Hepatocyte (in vitro differentiated cells): Measurements from ENCODE around the gene ANK2. TPM values are rescaled to one million over a fixed set of nuclear protein-coding genes. Genes with fewer than 3 reads are reported as not detected.
"Not testable (repeated sequence)": the region's sequence is repeated elsewhere in the genome, so short reads cannot be mapped to it uniquely, and the experiment has no call there.

Experiments used
- DNase-seq: peaks from one replicate; pipeline ENCODE4 v3.0.0-alpha.2; 2016; ENCODE audit warnings: low spot score
- H2AFZ ChIP-seq: fragments of 200-600 bp; sonication (generic); 2 replicates; pipeline ENCODE4 v1.6.0; 2016; ENCODE audit warnings: antibody characterized with exemption, mild to moderate bottlenecking
- H3K27ac ChIP-seq: fragments of 200-600 bp; sonication (generic); 2 replicates; pipeline ENCODE4 v1.5.1; 2016; ENCODE audit warnings: mild to moderate bottlenecking
- H3K27me3 ChIP-seq: fragments of 200-600 bp; sonication (generic); 2 replicates; pipeline ENCODE4 v1.6.1; 2016
- H3K36me3 ChIP-seq: fragments of 200-600 bp; sonication (generic); replicated peaks from 2 replicates; pipeline ENCODE4 v1.5.1; 2016; ENCODE audit warnings: low read depth; ENCODE audit not compliant: insufficient read depth
- H3K4me1 ChIP-seq: fragments of 200-600 bp; sonication (generic); 2 replicates; pipeline ENCODE4 v1.5.1; 2016; ENCODE audit warnings: mild to moderate bottlenecking, moderate library complexity; ENCODE audit not compliant: insufficient read depth
- H3K4me2 ChIP-seq: fragments of 200-600 bp; sonication (generic); 2 replicates; pipeline ENCODE4 v1.6.0; 2016
- H3K4me3 ChIP-seq: fragments of 200-600 bp; sonication (generic); 2 replicates; pipeline ENCODE4 v1.5.1; 2016; ENCODE audit warnings: mild to moderate bottlenecking
- H3K79me2 ChIP-seq: fragments of 200-600 bp; sonication (generic); 2 replicates; pipeline ENCODE4 v1.6.0; 2017; ENCODE audit warnings: mild to moderate bottlenecking
- H3K9me2 ChIP-seq: fragments of 200-600 bp; sonication (generic); replicated peaks from 2 replicates; pipeline ENCODE4 v1.6.0; 2017; ENCODE audit warnings: mild to moderate bottlenecking; ENCODE audit not compliant: insufficient read depth
- H3K9me3 ChIP-seq: fragments of 200-600 bp; sonication (generic); 2 replicates; pipeline ENCODE4 v1.5.1; 2016; ENCODE audit warnings: low read depth, mild to moderate bottlenecking
- H4K20me1 ChIP-seq: fragments of 200-600 bp; sonication (generic); 2 replicates; pipeline ENCODE4 v1.6.0; 2016; ENCODE audit warnings: mild to moderate bottlenecking; ENCODE audit not compliant: insufficient read depth, poor library complexity, severe bottlenecking
- CTCF ChIP-seq: fragments of 200-600 bp; sonication (generic); IDR thresholded peaks from 2 replicates; pipeline ENCODE4 v1.5.1; 2016; ENCODE audit warnings: antibody characterized with exemption, mild to moderate bottlenecking; ENCODE audit not compliant: poor library complexity
- EZH2 ChIP-seq: fragments of 200-600 bp; sonication (generic); IDR thresholded peaks from 2 replicates; pipeline ENCODE4 v1.6.1; 2016; ENCODE audit warnings: antibody characterized with exemption, mild to moderate bottlenecking, borderline replicate concordance
- EZH2phosphoT487 ChIP-seq: fragments of 200-600 bp; sonication (generic); IDR thresholded peaks from one replicate; pipeline ENCODE4 v1.6.1; 2018; ENCODE audit warnings: antibody characterized with exemption, mild to moderate bottlenecking, low read depth, moderate library complexity; ENCODE audit not compliant: unreplicated experiment, severe bottlenecking
- WGBS: methylation state at CpG from one replicate; pipeline ENCODE4 v1.1.6; 2016; ENCODE audit warnings: low lambda C conversion rate; ENCODE audit errors: missing lambda C conversion rate; 5-methylcytosine and 5-hydroxymethylcytosine counted together
- polyA plus RNA-seq: library from polyadenylated mRNA; unstranded; fragments of >200 nt; fragmentation: Nextera tagmentation; extraction: Ambion mirVana; gene quantifications from 2 replicates; pipeline ENCODE4 v1.2.1, GENCODE V29; 2016
- total RNA-seq: library from RNA; depleted of rRNA; stranded (reverse); fragments of >200 nt; gene quantifications from 2 replicates; pipeline ENCODE4 v1.2.3, GENCODE V29; 2014

The ANK2 gene
- total and polyA plus RNA-seq, 2 experiments from 2014 or later: 3.6 to 17.5 TPM

GRCh38 chr4:113183032-113183605 lies 133.7 kb downstream of the ANK2 start:
- TF ChIP-seq EZH2: no peak
- TF ChIP-seq CTCF: no peak
- no peak for TF ChIP-seq EZH2phosphoT487
- H3K79me2 ChIP-seq: no peaks in the 10 kb centered on the region
- no peaks in the 10 kb centered on the region for H4K20me1 ChIP-seq
- no peaks in the 10 kb centered on the region for H3K9me2 ChIP-seq
- no peak overlapping the region for H3K4me3 ChIP-seq
- no peaks in the 10 kb centered on the region for H3K9me3 ChIP-seq
- 68% methylated on average over 5 of the region's 5 CpGs for WGBS
- H3K4me1 ChIP-seq: peaks cover 8% of the 10 kb centered on the region
- H3K4me2 ChIP-seq: no peak overlapping the region
- no peaks in the 10 kb centered on the region for H3K36me3 ChIP-seq
- no peak for DNase-seq
- H3K27me3 ChIP-seq: no peaks in the 10 kb centered on the region
- no peak overlapping the region for H2AFZ ChIP-seq
- no peak overlapping the region for H3K27ac ChIP-seq

- not testable (repeated sequence) for H3K27me3 ChIP-seq, H2AFZ ChIP-seq, DNase-seq, H4K20me1 ChIP-seq, H3K79me2 ChIP-seq, H3K4me2 ChIP-seq, H3K27ac ChIP-seq, H3K4me3 ChIP-seq, H3K9me3 ChIP-seq, H3K4me1 ChIP-seq, H3K36me3 ChIP-seq, H3K9me2 ChIP-seq
- WGBS: 55% methylated on average over 2 of the region's 4 CpGs
Measured at GRCh38 chr4:113186220-113186619, 136.8 kb downstream of the ANK2 start.

- H3K36me3 ChIP-seq: no peaks in the 10 kb centered on the region
- no peak for TF ChIP-seq CTCF
- TF ChIP-seq EZH2phosphoT487: no peak
- TF ChIP-seq EZH2: no peak
- peak overlapping the region; percentile 6 for H3K27ac ChIP-seq
- H3K27me3 ChIP-seq: no peaks in the 10 kb centered on the region
- H3K9me3 ChIP-seq: no peaks in the 10 kb centered on the region
- no peaks in the 10 kb centered on the region for H3K79me2 ChIP-seq
- H2AFZ ChIP-seq: no peak overlapping the region
- no peak overlapping the region for H3K4me2 ChIP-seq
- no peak for DNase-seq
- H3K9me2 ChIP-seq: no peaks in the 10 kb centered on the region
- H3K4me1 ChIP-seq: peaks cover 8% of the 10 kb centered on the region
- H3K4me3 ChIP-seq: no peak overlapping the region
- no peaks in the 10 kb centered on the region for H4K20me1 ChIP-seq
Measured at GRCh38 chr4:113186913-113187312, 137.5 kb downstream of the ANK2 start.

GRCh38 chr4:113187358-113187757 lies 137.9 kb downstream of the ANK2 start:
- H3K27ac ChIP-seq: peak overlapping the region; percentile 6

More at GRCh38 chr4:113187358-113187757, 137.9 kb downstream of the ANK2 start:
- no peaks in the 10 kb centered on the region for H3K9me2 ChIP-seq
- no peak for DNase-seq
- no peaks in the 10 kb centered on the region for H3K27me3 ChIP-seq
- H3K4me1 ChIP-seq: peaks cover 8% of the 10 kb centered on the region
- no peak for TF ChIP-seq EZH2
- TF ChIP-seq CTCF: no peak
- TF ChIP-seq EZH2phosphoT487: no peak
- H3K9me3 ChIP-seq: no peaks in the 10 kb centered on the region
- no peaks in the 10 kb centered on the region for H3K36me3 ChIP-seq
- no peak overlapping the region for H3K4me2 ChIP-seq
- no peak overlapping the region for H2AFZ ChIP-seq
- no peaks in the 10 kb centered on the region for H3K79me2 ChIP-seq
- no peaks in the 10 kb centered on the region for H4K20me1 ChIP-seq
- 81% methylated on average over 3 of the region's 3 CpGs for WGBS
- no peak overlapping the region for H3K4me3 ChIP-seq
